Measurements from ENCODE around the gene ERAL1. TPM values are rescaled to one million over a fixed set of nuclear protein-coding genes. Genes with fewer than 3 reads are reported as not detected.

The ERAL1 gene
- total RNA-seq, 1 experiment from 2014 or later, result 70.1 TPM

- TF ChIP-seq ZNF416 (CRISPR knock-in tag; IDR thresholded peaks at IDR 0.05), result no peak
- no peak for TF ChIP-seq GRHL2 (CRISPR knock-in tag; IDR thresholded peaks at IDR 0.05; ENCODE audit: insufficient replicate concordance, severe bottlenecking)
- TF ChIP-seq RELA (CRISPR knock-in tag; IDR thresholded peaks at IDR 0.05; ENCODE audit: borderline replicate concordance), result no peak
- TF ChIP-seq AFF4 (CRISPR knock-in tag; IDR thresholded peaks at IDR 0.05; ENCODE audit: borderline replicate concordance), result no peak
- TF ChIP-seq, protein P1, sequence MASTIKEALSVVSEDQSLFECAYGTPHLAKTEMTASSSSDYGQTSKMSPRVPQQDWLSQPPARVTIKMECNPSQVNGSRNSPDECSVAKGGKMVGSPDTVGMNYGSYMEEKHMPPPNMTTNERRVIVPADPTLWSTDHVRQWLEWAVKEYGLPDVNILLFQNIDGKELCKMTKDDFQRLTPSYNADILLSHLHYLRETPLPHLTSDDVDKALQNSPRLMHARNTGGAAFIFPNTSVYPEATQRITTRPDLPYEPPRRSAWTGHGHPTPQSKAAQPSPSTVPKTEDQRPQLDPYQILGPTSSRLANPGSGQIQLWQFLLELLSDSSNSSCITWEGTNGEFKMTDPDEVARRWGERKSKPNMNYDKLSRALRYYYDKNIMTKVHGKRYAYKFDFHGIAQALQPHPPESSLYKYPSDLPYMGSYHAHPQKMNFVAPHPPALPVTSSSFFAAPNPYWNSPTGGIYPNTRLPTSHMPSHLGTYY (CRISPR knock-in tag; IDR thresholded peaks at IDR 0.05), result no peak
- TF ChIP-seq, protein P2, sequence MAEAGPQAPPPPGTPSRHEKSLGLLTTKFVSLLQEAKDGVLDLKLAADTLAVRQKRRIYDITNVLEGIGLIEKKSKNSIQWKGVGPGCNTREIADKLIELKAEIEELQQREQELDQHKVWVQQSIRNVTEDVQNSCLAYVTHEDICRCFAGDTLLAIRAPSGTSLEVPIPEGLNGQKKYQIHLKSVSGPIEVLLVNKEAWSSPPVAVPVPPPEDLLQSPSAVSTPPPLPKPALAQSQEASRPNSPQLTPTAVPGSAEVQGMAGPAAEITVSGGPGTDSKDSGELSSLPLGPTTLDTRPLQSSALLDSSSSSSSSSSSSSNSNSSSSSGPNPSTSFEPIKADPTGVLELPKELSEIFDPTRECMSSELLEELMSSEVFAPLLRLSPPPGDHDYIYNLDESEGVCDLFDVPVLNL (CRISPR knock-in tag; IDR thresholded peaks at IDR 0.05; ENCODE audit: borderline replicate concordance, low read depth), result no peak
- TF ChIP-seq ZNF317 (CRISPR knock-in tag; IDR thresholded peaks at IDR 0.05; ENCODE audit: borderline replicate concordance, low read depth), result no peak; the same call in 1 of the 2 replicates
- TF ChIP-seq, protein P3, sequence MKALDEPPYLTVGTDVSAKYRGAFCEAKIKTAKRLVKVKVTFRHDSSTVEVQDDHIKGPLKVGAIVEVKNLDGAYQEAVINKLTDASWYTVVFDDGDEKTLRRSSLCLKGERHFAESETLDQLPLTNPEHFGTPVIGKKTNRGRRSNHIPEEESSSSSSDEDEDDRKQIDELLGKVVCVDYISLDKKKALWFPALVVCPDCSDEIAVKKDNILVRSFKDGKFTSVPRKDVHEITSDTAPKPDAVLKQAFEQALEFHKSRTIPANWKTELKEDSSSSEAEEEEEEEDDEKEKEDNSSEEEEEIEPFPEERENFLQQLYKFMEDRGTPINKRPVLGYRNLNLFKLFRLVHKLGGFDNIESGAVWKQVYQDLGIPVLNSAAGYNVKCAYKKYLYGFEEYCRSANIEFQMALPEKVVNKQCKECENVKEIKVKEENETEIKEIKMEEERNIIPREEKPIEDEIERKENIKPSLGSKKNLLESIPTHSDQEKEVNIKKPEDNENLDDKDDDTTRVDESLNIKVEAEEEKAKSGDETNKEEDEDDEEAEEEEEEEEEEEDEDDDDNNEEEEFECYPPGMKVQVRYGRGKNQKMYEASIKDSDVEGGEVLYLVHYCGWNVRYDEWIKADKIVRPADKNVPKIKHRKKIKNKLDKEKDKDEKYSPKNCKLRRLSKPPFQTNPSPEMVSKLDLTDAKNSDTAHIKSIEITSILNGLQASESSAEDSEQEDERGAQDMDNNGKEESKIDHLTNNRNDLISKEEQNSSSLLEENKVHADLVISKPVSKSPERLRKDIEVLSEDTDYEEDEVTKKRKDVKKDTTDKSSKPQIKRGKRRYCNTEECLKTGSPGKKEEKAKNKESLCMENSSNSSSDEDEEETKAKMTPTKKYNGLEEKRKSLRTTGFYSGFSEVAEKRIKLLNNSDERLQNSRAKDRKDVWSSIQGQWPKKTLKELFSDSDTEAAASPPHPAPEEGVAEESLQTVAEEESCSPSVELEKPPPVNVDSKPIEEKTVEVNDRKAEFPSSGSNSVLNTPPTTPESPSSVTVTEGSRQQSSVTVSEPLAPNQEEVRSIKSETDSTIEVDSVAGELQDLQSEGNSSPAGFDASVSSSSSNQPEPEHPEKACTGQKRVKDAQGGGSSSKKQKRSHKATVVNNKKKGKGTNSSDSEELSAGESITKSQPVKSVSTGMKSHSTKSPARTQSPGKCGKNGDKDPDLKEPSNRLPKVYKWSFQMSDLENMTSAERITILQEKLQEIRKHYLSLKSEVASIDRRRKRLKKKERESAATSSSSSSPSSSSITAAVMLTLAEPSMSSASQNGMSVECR (CRISPR knock-in tag; IDR thresholded peaks at IDR 0.05; ENCODE audit: borderline replicate concordance), result 0 out of 2 replicates have a peak, but pooled peaks have one; percentile 12
- TF ChIP-seq NR3C1 (CRISPR knock-in tag; conservative IDR thresholded peaks at IDR 0.05; ENCODE audit: low read depth), result no peak
- TF ChIP-seq JAZF1 (CRISPR knock-in tag; IDR thresholded peaks at IDR 0.05), result no peak
- TF ChIP-seq, protein P4, sequence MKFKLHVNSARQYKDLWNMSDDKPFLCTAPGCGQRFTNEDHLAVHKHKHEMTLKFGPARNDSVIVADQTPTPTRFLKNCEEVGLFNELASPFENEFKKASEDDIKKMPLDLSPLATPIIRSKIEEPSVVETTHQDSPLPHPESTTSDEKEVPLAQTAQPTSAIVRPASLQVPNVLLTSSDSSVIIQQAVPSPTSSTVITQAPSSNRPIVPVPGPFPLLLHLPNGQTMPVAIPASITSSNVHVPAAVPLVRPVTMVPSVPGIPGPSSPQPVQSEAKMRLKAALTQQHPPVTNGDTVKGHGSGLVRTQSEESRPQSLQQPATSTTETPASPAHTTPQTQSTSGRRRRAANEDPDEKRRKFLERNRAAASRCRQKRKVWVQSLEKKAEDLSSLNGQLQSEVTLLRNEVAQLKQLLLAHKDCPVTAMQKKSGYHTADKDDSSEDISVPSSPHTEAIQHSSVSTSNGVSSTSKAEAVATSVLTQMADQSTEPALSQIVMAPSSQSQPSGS (CRISPR knock-in tag; IDR thresholded peaks at IDR 0.05; ENCODE audit: borderline replicate concordance, low read depth), result no peak
- TF ChIP-seq GABPB1 (CRISPR knock-in tag; IDR thresholded peaks at IDR 0.05), result no peak
- TF ChIP-seq ZNF138 (CRISPR knock-in tag; conservative IDR thresholded peaks at IDR 0.05), result no peak
- TF ChIP-seq, protein P5, sequence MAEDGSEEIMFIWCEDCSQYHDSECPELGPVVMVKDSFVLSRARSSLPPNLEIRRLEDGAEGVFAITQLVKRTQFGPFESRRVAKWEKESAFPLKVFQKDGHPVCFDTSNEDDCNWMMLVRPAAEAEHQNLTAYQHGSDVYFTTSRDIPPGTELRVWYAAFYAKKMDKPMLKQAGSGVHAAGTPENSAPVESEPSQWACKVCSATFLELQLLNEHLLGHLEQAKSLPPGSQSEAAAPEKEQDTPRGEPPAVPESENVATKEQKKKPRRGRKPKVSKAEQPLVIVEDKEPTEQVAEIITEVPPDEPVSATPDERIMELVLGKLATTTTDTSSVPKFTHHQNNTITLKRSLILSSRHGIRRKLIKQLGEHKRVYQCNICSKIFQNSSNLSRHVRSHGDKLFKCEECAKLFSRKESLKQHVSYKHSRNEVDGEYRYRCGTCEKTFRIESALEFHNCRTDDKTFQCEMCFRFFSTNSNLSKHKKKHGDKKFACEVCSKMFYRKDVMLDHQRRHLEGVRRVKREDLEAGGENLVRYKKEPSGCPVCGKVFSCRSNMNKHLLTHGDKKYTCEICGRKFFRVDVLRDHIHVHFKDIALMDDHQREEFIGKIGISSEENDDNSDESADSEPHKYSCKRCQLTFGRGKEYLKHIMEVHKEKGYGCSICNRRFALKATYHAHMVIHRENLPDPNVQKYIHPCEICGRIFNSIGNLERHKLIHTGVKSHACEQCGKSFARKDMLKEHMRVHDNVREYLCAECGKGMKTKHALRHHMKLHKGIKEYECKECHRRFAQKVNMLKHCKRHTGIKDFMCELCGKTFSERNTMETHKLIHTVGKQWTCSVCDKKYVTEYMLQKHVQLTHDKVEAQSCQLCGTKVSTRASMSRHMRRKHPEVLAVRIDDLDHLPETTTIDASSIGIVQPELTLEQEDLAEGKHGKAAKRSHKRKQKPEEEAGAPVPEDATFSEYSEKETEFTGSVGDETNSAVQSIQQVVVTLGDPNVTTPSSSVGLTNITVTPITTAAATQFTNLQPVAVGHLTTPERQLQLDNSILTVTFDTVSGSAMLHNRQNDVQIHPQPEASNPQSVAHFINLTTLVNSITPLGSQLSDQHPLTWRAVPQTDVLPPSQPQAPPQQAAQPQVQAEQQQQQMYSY (CRISPR knock-in tag; IDR thresholded peaks at IDR 0.05), result no peak
- TF ChIP-seq, protein P6, sequence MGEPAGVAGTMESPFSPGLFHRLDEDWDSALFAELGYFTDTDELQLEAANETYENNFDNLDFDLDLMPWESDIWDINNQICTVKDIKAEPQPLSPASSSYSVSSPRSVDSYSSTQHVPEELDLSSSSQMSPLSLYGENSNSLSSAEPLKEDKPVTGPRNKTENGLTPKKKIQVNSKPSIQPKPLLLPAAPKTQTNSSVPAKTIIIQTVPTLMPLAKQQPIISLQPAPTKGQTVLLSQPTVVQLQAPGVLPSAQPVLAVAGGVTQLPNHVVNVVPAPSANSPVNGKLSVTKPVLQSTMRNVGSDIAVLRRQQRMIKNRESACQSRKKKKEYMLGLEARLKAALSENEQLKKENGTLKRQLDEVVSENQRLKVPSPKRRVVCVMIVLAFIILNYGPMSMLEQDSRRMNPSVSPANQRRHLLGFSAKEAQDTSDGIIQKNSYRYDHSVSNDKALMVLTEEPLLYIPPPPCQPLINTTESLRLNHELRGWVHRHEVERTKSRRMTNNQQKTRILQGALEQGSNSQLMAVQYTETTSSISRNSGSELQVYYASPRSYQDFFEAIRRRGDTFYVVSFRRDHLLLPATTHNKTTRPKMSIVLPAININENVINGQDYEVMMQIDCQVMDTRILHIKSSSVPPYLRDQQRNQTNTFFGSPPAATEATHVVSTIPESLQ (CRISPR knock-in tag; IDR thresholded peaks at IDR 0.05), result no peak
- no peak for TF ChIP-seq TCF7 (CRISPR knock-in tag; IDR thresholded peaks at IDR 0.05; ENCODE audit: low read depth)
- TF ChIP-seq NR1H2 (CRISPR knock-in tag; IDR thresholded peaks at IDR 0.05), result no peak
- TF ChIP-seq, protein P7, sequence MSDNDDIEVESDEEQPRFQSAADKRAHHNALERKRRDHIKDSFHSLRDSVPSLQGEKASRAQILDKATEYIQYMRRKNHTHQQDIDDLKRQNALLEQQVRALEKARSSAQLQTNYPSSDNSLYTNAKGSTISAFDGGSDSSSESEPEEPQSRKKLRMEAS (CRISPR knock-in tag; IDR thresholded peaks at IDR 0.05), result peak; percentile 58; the same call in 1 of the 2 replicates
Observed at GRCh38 chr17:28901866-28902818, 47.3 kb downstream of the ERAL1 start (continued).

Measured in WTC11 (cell line).